Prostate gland (tissue), 2 donors: ENCODE results near the gene GRAMD2A. TPM values are rescaled to one million over a fixed set of nuclear protein-coding genes. Genes with fewer than 3 reads are reported as not detected.
A peak's percentile ranks its signal among the peaks of the same experiment; 100 is the strongest.

Source experiments
- DNase-seq: peaks from one replicate; pipeline ENCODE4 v3.0.0-alpha.2; 2019; ENCODE audit warnings: low spot score
- H3K27ac ChIP-seq, 2 donors: fragments of 200-600 bp; sonication (generic); 2 replicates each; pipeline ENCODE4 v1.5.1; 2017 to 2019
- H3K27me3 ChIP-seq: fragments of 200-600 bp; sonication (generic); replicated peaks from 2 replicates; pipeline ENCODE4 v1.5.1; 2019; ENCODE audit not compliant: insufficient read depth
- H3K36me3 ChIP-seq, 2 donors: fragments of 200-600 bp; sonication (generic); 1 replicate in 1 of 2; 2 replicates in 1 of 2; pipeline versions ENCODE4 v1.5.1 to v1.8.1; 2017 to 2019
- H3K4me1 ChIP-seq: fragments of 200-600 bp; sonication (generic); replicated peaks from 2 replicates; pipeline ENCODE4 v1.5.1; 2019
- H3K4me3 ChIP-seq, 2 donors: fragments of 200-600 bp; sonication (generic); 2 replicates each; pipeline ENCODE4 v1.5.1; 2017 to 2019
- H3K9me3 ChIP-seq: fragments of 200-600 bp; sonication (generic); 2 replicates; pipeline ENCODE4 v1.5.1; 2017
- POLR2A ChIP-seq: fragments of 450-650 bp; IDR thresholded peaks from one replicate; pipeline ENCODE4 v1.6.1; 2016; ENCODE audit warnings: antibody characterized with exemption, mild to moderate bottlenecking
- POLR2AphosphoS5 ChIP-seq: sonication (generic); formaldehyde crosslinking; IDR thresholded peaks from one replicate; pipeline ENCODE4 v1.6.1; 2017; ENCODE audit warnings: antibody characterized with exemption
- WGBS: methylation state at CpG from one replicate; pipeline ENCODE4 v1.1.5; 2018; 5-methylcytosine and 5-hydroxymethylcytosine counted together
- intact Hi-C: fragments of 100-400 bp; cut with DNase I; formaldehyde crosslinking; loops from one replicate; pipeline ENCODE4 v1.14.2; 2022
- total RNA-seq, 2 donors: library from RNA; depleted of rRNA; stranded (reverse); fragments of >200 nt; gene quantifications; one replicate each; pipeline ENCODE4 v1.1.0, GENCODE V29; 2016
- TF ChIP-seq, protein P1 (sequence below), 4 experiments: fragments of 200-600 bp in 2 of 4; fragments of 450-650 bp in 2 of 4; sonication (generic) in 2 of 4; IDR thresholded peaks; 1 replicate in 3 of 4; 2 replicates in 1 of 4; pipeline ENCODE4 v1.5.1; 2016 to 2019; ENCODE audit warnings: antibody characterized with exemption in 4 of 4, mild to moderate bottlenecking in 2 of 4, moderate library complexity in 2 of 4

GRAMD2A gene
- total RNA-seq, 2 donors from 2014 or later: 4.3 to 6.4 TPM

DNA sequence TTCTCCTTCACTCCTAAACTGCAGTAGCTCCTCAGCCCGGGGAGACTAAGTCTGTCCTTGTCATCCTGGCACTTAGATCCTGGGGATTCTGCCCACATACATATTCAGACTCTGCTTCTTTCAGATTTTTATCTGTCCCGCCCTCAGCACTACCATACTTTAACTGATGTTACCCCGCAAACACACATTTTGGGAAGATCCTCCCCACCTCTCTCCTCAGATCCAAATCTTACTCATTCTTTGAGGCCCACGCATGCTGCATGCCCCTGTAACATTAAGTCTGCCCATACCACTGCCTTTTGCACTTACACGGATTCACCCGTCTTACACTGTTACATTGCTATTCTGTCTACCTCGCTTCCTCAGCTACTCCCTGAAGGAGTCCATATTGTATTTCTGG lies 43.3 kb downstream of the GRAMD2A start:
- Histone ChIP-seq H3K4me1 (peaks cover 10% of the 10 kb centered on the region), H3K9me3 (no peaks in the 10 kb centered on the region), H3K36me3 (no peaks in the 10 kb centered on the region), H3K27ac (peak overlapping the region; percentile 88 to 94), H3K4me3 (no peak overlapping the region), H3K27me3 (no peaks in the 10 kb centered on the region)
- TF ChIP-seq POLR2AphosphoS5: no peak
- TF ChIP-seq, protein P1, sequence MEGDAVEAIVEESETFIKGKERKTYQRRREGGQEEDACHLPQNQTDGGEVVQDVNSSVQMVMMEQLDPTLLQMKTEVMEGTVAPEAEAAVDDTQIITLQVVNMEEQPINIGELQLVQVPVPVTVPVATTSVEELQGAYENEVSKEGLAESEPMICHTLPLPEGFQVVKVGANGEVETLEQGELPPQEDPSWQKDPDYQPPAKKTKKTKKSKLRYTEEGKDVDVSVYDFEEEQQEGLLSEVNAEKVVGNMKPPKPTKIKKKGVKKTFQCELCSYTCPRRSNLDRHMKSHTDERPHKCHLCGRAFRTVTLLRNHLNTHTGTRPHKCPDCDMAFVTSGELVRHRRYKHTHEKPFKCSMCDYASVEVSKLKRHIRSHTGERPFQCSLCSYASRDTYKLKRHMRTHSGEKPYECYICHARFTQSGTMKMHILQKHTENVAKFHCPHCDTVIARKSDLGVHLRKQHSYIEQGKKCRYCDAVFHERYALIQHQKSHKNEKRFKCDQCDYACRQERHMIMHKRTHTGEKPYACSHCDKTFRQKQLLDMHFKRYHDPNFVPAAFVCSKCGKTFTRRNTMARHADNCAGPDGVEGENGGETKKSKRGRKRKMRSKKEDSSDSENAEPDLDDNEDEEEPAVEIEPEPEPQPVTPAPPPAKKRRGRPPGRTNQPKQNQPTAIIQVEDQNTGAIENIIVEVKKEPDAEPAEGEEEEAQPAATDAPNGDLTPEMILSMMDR (IDR thresholded peaks at IDR 0.05): no peak
- no peak for TF ChIP-seq POLR2A
- intact Hi-C loops: loop anchor here (10.0 kb wide), 2 partner anchors 410 to 700 kb away; no protein-coding TSS in a partner anchor
- 93% methylated on average over 7 of the region's 7 CpGs for WGBS
- DNase-seq: no peak

DNA sequence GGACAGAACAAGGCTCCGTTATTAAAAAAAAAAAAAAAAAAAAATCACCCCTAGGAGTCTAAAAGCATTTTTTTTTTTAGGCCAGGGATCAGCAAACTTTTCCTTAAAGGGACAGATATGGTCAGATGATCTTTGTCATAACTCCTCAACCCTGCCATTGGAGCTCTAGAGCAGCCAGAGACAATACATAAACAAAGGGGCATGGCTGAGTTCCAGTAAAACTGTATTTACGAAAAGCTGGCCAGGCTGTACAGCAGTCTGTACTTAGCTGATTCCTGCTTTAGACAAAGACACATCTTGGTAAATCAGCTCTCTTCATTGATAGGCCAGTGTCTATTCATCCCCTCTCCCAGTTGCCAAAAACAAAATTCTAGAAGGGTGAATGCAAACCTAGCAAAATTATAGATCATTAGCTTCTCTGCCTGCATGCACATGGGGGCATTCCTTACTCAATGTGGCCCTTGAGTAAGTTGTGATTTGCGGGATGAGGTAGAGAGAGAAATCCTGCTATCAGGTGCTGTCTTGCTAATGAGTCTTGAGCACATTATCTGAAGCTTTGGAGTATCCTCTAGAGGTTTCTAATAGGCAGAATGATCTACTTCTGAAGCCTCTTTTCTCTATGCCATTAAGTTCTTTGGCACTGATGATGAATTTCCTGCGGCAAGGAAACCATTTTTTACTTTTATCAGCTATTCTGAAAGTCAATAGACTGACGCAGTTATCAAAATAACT lies 44.2 kb downstream of the GRAMD2A start:
- Histone ChIP-seq H3K4me3 (no peak overlapping the region), H3K27ac (peak overlapping the region; percentile 88 to 94), H3K4me1 (peaks cover 10% of the 10 kb centered on the region), H3K27me3 (no peaks in the 10 kb centered on the region), H3K36me3 (no peaks in the 10 kb centered on the region), H3K9me3 (no peaks in the 10 kb centered on the region)
- TF ChIP-seq, protein P1 (IDR thresholded peaks at IDR 0.05): no peak
- TF ChIP-seq POLR2AphosphoS5: peak; percentile 76
- WGBS: 62% methylated on average over 5 of the region's 5 CpGs
- intact Hi-C loops: loop anchor here (10.0 kb wide), 2 partner anchors 409 to 699 kb away; no protein-coding TSS in a partner anchor
- peak; percentile 69 for DNase-seq

DNA sequence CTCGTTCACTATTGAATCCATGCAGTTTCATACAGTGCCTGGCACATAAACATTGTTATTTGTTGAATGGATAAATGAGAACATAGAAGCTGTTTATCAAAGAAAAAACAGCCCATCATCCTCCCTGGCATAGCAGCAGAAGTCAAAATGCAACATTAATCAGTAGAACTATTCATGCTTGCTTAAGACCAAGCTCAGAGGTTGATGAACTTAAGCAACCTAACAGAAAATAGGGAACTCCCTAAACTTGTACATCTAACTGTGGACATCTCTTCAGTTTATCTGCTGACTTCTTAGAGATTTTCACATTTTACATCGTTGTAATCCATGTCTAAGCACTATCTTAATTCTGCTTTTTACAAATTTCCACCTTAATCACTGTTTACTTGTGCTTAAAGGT lies 50.2 kb downstream of the GRAMD2A start:
- no peaks in the 10 kb centered on the region for H3K36me3 ChIP-seq
- H3K27me3 ChIP-seq: no peaks in the 10 kb centered on the region
- 82% methylated on average over 2 of the region's 2 CpGs for whole genome bisulfite sequencing
- H3K27ac ChIP-seq: no peak overlapping the region
- H3K9me3 ChIP-seq: no peaks in the 10 kb centered on the region
- intact Hi-C loops: no loop called here
- no peak for DNase-seq
- TF ChIP-seq POLR2AphosphoS5 (no peak), POLR2A (no peak)
- TF ChIP-seq, protein P1 (IDR thresholded peaks at IDR 0.05): no peak
- no peaks in the 10 kb centered on the region for H3K4me1 ChIP-seq
- no peak overlapping the region for H3K4me3 ChIP-seq

DNA sequence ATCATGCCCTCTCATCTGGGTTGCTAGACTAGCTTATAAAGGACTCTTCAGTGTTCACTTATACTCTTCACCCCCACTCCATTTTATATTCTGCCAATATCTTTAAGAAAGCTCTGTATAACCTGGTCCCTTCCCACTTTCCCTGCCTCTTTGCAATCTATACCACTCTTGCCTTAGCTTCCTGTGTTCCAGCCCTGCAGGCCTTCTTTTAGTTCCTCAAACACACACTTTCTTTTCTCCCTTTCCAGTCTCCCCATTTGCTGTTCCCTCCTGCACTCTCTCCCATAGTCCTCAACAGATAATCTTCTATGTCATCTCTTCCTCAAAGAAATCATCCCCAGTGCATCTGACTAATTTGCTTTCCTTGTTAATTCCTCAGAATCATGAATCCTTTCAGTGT lies 50.7 kb downstream of the GRAMD2A start:
- Histone ChIP-seq H3K36me3 (no peaks in the 10 kb centered on the region), H3K4me3 (no peak overlapping the region), H3K9me3 (no peaks in the 10 kb centered on the region), H3K27me3 (no peaks in the 10 kb centered on the region), H3K4me1 (no peaks in the 10 kb centered on the region), H3K27ac (no peak overlapping the region)
- intact Hi-C loops: no loop called here
- TF ChIP-seq POLR2AphosphoS5 (no peak), POLR2A (no peak)
- TF ChIP-seq, protein P1 (IDR thresholded peaks at IDR 0.05): no peak
- no peak for DNase-seq

DNA sequence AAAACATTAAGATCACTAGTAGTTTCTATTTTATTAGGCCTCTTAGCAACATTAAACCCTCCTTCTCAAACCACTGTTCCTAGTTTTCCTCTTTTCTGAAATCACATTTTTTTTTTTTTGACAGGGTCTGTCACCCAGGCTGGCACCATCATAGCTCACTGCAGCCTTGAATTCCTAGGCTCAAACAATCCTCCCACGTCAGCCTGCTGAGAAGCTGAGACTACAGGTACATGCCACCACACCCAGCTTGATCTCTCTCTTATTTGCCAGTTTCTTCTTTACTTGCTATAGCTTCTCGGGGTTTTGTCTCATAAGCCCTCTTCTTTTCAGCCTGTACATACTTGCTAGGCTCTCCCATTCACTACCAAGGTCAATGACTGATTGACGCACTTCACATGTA lies 51.4 kb downstream of the GRAMD2A start:
- intact Hi-C loops: no loop called here
- DNase-seq: no peak
- TF ChIP-seq POLR2A (no peak), POLR2AphosphoS5 (no peak)
- H3K27me3 ChIP-seq: no peaks in the 10 kb centered on the region
- no peaks in the 10 kb centered on the region for H3K9me3 ChIP-seq
- no peaks in the 10 kb centered on the region for H3K36me3 ChIP-seq
- WGBS: 98% methylated on average over 3 of the region's 3 CpGs
- H3K4me1 ChIP-seq: no peaks in the 10 kb centered on the region
- H3K27ac ChIP-seq: no peak overlapping the region
- no peak overlapping the region for H3K4me3 ChIP-seq
